Measurements from ENCODE around the gene HACD2.

DNA sequence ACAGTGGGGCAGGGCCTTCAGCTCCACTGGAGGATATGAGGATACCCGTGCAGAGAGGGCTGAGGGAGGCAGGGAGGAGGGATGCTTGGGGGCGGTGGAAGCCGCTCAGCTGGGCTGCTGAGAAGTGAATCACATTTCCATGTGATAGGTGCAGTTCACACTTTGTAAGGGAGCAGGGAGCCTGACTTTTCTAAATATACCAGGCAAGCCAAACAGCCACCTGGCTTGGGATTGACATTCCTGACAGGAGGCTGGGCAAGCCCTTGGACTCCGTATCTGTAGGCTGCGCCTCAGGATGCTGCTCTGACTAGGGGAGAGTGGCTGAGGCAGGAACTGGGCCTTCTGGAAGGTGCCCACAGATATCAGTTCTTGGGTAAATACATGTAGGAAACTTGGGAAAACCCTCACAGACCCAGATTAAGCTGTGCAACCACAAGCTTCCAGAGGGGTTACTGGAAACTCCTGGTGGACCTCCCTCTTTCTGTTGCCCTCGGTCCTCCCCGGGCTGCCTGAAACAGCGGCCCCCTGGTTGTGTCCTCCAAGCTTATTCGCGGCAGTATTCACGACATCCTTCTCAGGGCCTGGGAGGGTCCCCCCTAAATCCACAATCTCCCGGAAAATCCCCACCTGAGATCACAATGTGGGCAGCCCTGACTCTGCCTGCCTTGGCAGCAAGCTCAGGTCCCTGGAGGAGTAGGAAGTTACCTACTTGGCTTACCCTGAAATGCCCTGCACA, 103.0 kb downstream of the HACD2 start:
- TF ChIP-seq POLR2A (IDR thresholded peaks at IDR 0.05), result no peak
- TF ChIP-seq, protein P1, sequence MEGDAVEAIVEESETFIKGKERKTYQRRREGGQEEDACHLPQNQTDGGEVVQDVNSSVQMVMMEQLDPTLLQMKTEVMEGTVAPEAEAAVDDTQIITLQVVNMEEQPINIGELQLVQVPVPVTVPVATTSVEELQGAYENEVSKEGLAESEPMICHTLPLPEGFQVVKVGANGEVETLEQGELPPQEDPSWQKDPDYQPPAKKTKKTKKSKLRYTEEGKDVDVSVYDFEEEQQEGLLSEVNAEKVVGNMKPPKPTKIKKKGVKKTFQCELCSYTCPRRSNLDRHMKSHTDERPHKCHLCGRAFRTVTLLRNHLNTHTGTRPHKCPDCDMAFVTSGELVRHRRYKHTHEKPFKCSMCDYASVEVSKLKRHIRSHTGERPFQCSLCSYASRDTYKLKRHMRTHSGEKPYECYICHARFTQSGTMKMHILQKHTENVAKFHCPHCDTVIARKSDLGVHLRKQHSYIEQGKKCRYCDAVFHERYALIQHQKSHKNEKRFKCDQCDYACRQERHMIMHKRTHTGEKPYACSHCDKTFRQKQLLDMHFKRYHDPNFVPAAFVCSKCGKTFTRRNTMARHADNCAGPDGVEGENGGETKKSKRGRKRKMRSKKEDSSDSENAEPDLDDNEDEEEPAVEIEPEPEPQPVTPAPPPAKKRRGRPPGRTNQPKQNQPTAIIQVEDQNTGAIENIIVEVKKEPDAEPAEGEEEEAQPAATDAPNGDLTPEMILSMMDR (IDR thresholded peaks at IDR 0.05), result no peak

Measured in adrenal gland (tissue), 5 donors.